Measurements from ENCODE around the gene GPRC5C. TPM values are rescaled to one million over a fixed set of nuclear protein-coding genes. Genes with fewer than 3 reads are reported as not detected.

Gene GPRC5C
- total RNA-seq, 1 experiment from 2014 or later: 15.5 TPM

DNA sequence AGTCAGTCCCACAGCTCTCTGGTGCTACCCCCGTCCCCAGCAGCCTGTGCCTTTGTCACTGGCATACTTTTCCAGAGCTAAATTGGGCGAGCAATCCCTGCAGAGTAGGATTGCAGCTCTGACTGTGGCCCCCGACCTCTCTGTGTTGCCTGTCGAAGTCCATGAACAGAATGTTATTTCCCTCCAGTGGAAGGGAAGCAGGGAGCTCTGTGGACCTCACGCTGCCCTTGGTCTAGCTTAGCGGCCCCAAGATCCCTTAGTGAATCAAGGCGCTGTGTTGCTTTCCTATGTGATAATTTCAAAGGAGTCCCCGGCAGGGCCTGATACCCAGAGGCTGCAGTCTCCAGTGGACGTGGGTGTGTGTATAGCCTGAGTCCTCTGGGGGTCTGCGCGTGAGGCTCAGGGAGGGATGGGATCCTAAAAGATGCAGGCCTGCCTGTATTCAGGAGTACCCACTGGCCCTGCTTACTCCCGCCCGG is 19.1 kb downstream of the GPRC5C start:
- Histone ChIP-seq H2AK5ac (ENCODE audit: insufficient read length, low read length) (no peak overlapping the region), H2BK120ac (ENCODE audit: low read depth, low read length, poor library complexity, severe bottlenecking) (no peak overlapping the region), H3K23me2 (ENCODE audit: insufficient read length, low read depth, low read length, poor library complexity, severe bottlenecking) (peaks cover 7% of the 10 kb centered on the region), H2BK15ac (ENCODE audit: low read depth, low read length) (no peak overlapping the region), H3K79me1 (ENCODE audit: insufficient read depth, low read depth, low read length, poor library complexity, severe bottlenecking) (no peaks in the 10 kb centered on the region), H3K9me3 (ENCODE audit: control insufficient read depth, low read depth, low read length) (no peaks in the 10 kb centered on the region), H3K27ac (ENCODE audit: insufficient read length, low read depth, low read length) (no peak overlapping the region), H4K91ac (ENCODE audit: insufficient read length, low read depth, low read length) (no peak overlapping the region), H3K23ac (ENCODE audit: insufficient read length, low read depth, low read length) (no peak overlapping the region), H4K8ac (replicated peaks; ENCODE audit: insufficient read length, low read depth, low read length) (no peak overlapping the region), H3K79me2 (ENCODE audit: insufficient read depth, low read length) (no peaks in the 10 kb centered on the region), H3K18ac (ENCODE audit: insufficient read length, low read depth, low read length) (no peak overlapping the region), H3K14ac (ENCODE audit: insufficient read depth, low read length) (no peak overlapping the region), H4K5ac (ENCODE audit: insufficient read length, low read depth, low read length) (no peak overlapping the region), H4K20me1 (ENCODE audit: control insufficient read depth, insufficient read depth, insufficient read length) (no peaks in the 10 kb centered on the region), H3K4me1 (ENCODE audit: insufficient read depth, low read length) (peaks cover 6% of the 10 kb centered on the region; the same call in 1 of the 2 replicates), H3T11ph (ENCODE audit: low read length) (no peak overlapping the region), H3K4ac (ENCODE audit: low read depth, low read length) (no peak overlapping the region), H2BK12ac (ENCODE audit: insufficient read length, low read depth, low read length) (no peak overlapping the region), H3K56ac (ENCODE audit: insufficient read length, low read depth, low read length) (no peak overlapping the region), H3K9ac (ENCODE audit: extremely low read depth, insufficient read length, low read length) (no peak overlapping the region), H2AFZ (ENCODE audit: low read length) (no peak overlapping the region), H2BK5ac (ENCODE audit: insufficient read length, low read length) (no peak overlapping the region), H3K4me2 (ENCODE audit: insufficient read depth, insufficient read length, low read length) (no peak overlapping the region), H3K27me3 (ENCODE audit: insufficient read depth, low read length) (peaks cover 11% of the 10 kb centered on the region; the same call in 1 of the 2 replicates), H2BK20ac (ENCODE audit: low read depth, low read length, poor library complexity, severe bottlenecking) (no peak overlapping the region)
- Mint-ChIP-seq H3K4me3 (no peak overlapping the region), H3K27me3 (ENCODE audit: low read depth) (peaks cover 50% of the 10 kb centered on the region), H3K4me1 (peaks cover 30 to 42% of the 10 kb centered on the region in 2 experiments), H3K27ac (no peak overlapping the region), H3K36me3 (ENCODE audit: insufficient read depth in 1 of 3, low read depth in 3 of 3) (peaks cover 0 to 12% (median 2%) of the 10 kb centered on the region in 3 experiments; a peak in 1 of 7 replicates), H3K9me3 (no peaks in the 10 kb centered on the region)
- TF ChIP-seq CTCF (conservative IDR thresholded peaks at IDR 0.05): no peak
- no CpG with 5 or more reads among the region's 13 CpGs for WGBS (ENCODE audit: extremely low coverage, insufficient read length, low lambda C conversion rate)
- no peak for DNase-seq

Measured in H9 (cell line).